Ishikawa (cell line): ENCODE measurements around the gene IWS1.

Experiments
- CEBPB ChIP-seq: IDR thresholded peaks from 2 replicates; pipeline ENCODE4 v1.6.1; 2012
- CREB1 ChIP-seq: IDR thresholded peaks from 2 replicates; pipeline ENCODE4 v1.6.1; 2012; ENCODE audit warnings: low read depth
- EGR1 ChIP-seq: IDR thresholded peaks from 2 replicates; pipeline ENCODE4 v1.6.1; 2012
- EP300 ChIP-seq: IDR thresholded peaks from 2 replicates; pipeline ENCODE4 v1.6.1; 2012; ENCODE audit warnings: borderline replicate concordance
- FOXM1 ChIP-seq: IDR thresholded peaks from 2 replicates; pipeline ENCODE4 v1.6.1; 2012; ENCODE audit warnings: low read depth, borderline replicate concordance
- NFIC ChIP-seq: IDR thresholded peaks from 2 replicates; pipeline ENCODE4 v1.6.1; 2012
- RAD21 ChIP-seq: IDR thresholded peaks from 2 replicates; pipeline ENCODE4 v1.6.1; 2012; ENCODE audit warnings: low read depth
- TAF1 ChIP-seq: IDR thresholded peaks from 2 replicates; pipeline ENCODE4 v1.6.1; 2012; ENCODE audit warnings: low read depth, mild to moderate bottlenecking
- TCF12 ChIP-seq: IDR thresholded peaks from 2 replicates; pipeline ENCODE4 v1.6.1; 2012; ENCODE audit warnings: low read depth
- TEAD4 ChIP-seq: IDR thresholded peaks from 2 replicates; pipeline ENCODE4 v1.6.1; 2012
- YY1 ChIP-seq: IDR thresholded peaks from 2 replicates; pipeline ENCODE4 v1.6.1; 2012; ENCODE audit warnings: low read depth
- ZBTB7A ChIP-seq: IDR thresholded peaks from 2 replicates; pipeline ENCODE4 v1.6.1; 2012; ENCODE audit warnings: low read depth
- TF ChIP-seq, protein P1 (sequence below): IDR thresholded peaks from 2 replicates; pipeline ENCODE4 v1.6.1; 2012; ENCODE audit warnings: low read depth, mild to moderate bottlenecking
- TF ChIP-seq, protein P2 (sequence below): IDR thresholded peaks from 2 replicates; pipeline ENCODE4 v1.6.1; 2012
- TF ChIP-seq, protein P3 (sequence below): IDR thresholded peaks from 2 replicates; pipeline ENCODE4 v1.6.1; 2012

Gene IWS1

DNA sequence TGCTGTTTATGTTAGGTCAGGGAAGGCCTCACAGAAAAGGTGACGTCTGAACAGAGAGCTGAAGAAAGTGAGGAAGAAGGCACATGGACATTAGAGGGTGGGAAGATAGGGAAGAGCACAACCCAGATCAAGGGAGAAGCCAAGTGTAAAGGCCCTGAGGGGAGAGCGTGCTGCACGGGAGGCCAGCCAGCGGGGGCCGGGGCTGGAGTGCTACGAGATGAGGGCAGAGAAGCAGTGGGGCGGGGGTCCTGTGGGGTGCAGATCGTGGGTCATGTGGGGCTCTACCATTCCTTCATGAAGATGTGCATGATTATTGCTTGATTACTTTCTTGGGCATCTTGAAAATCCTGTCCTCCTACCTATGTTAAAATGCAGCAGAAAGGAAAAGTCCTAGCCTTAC is 57.2 kb downstream of the IWS1 start:
- no peak for TF ChIP-seq TEAD4
- TF ChIP-seq RAD21: no peak
- TF ChIP-seq NFIC: no peak
- no peak for TF ChIP-seq TCF12
- TF ChIP-seq CREB1: no peak
- TF ChIP-seq, protein P1, sequence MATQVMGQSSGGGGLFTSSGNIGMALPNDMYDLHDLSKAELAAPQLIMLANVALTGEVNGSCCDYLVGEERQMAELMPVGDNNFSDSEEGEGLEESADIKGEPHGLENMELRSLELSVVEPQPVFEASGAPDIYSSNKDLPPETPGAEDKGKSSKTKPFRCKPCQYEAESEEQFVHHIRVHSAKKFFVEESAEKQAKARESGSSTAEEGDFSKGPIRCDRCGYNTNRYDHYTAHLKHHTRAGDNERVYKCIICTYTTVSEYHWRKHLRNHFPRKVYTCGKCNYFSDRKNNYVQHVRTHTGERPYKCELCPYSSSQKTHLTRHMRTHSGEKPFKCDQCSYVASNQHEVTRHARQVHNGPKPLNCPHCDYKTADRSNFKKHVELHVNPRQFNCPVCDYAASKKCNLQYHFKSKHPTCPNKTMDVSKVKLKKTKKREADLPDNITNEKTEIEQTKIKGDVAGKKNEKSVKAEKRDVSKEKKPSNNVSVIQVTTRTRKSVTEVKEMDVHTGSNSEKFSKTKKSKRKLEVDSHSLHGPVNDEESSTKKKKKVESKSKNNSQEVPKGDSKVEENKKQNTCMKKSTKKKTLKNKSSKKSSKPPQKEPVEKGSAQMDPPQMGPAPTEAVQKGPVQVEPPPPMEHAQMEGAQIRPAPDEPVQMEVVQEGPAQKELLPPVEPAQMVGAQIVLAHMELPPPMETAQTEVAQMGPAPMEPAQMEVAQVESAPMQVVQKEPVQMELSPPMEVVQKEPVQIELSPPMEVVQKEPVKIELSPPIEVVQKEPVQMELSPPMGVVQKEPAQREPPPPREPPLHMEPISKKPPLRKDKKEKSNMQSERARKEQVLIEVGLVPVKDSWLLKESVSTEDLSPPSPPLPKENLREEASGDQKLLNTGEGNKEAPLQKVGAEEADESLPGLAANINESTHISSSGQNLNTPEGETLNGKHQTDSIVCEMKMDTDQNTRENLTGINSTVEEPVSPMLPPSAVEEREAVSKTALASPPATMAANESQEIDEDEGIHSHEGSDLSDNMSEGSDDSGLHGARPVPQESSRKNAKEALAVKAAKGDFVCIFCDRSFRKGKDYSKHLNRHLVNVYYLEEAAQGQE: no peak
- TF ChIP-seq, protein P2, sequence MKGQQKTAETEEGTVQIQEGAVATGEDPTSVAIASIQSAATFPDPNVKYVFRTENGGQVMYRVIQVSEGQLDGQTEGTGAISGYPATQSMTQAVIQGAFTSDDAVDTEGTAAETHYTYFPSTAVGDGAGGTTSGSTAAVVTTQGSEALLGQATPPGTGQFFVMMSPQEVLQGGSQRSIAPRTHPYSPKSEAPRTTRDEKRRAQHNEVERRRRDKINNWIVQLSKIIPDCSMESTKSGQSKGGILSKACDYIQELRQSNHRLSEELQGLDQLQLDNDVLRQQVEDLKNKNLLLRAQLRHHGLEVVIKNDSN: no peak
- no peak for TF ChIP-seq CEBPB
- no peak for TF ChIP-seq FOXM1
- TF ChIP-seq YY1: no peak
- TF ChIP-seq TAF1: no peak
- no peak for TF ChIP-seq ZBTB7A
- TF ChIP-seq, protein P3, sequence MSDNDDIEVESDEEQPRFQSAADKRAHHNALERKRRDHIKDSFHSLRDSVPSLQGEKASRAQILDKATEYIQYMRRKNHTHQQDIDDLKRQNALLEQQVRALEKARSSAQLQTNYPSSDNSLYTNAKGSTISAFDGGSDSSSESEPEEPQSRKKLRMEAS: no peak
- no peak for TF ChIP-seq EGR1
- no peak for TF ChIP-seq EP300

DNA sequence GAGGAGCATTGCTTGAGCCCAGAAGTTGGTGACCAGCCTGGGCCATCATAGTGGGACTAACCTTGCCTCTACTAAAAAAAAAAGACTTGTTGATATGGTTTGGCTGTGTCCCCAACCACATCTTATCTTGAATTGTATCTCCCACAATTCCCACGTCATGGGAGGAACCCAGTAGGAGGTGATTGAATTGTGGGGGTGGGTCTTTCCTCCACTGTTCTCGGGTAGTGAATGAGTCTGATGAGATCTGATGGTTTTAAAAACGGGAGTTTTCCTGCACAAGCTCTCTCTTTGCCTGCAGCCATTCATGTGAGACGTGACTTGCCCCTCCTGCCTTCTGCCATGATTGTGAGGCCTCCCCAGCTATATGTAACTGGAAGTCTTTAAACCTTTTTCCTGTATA is 61.0 kb downstream of the IWS1 start:
- TF ChIP-seq ZBTB7A (no peak), EP300 (no peak), EGR1 (no peak), CREB1 (no peak), YY1 (no peak), NFIC (no peak), TEAD4 (no peak), TAF1 (no peak), CEBPB (no peak), TCF12 (no peak), FOXM1 (no peak)
- TF ChIP-seq, protein P2: no peak

DNA sequence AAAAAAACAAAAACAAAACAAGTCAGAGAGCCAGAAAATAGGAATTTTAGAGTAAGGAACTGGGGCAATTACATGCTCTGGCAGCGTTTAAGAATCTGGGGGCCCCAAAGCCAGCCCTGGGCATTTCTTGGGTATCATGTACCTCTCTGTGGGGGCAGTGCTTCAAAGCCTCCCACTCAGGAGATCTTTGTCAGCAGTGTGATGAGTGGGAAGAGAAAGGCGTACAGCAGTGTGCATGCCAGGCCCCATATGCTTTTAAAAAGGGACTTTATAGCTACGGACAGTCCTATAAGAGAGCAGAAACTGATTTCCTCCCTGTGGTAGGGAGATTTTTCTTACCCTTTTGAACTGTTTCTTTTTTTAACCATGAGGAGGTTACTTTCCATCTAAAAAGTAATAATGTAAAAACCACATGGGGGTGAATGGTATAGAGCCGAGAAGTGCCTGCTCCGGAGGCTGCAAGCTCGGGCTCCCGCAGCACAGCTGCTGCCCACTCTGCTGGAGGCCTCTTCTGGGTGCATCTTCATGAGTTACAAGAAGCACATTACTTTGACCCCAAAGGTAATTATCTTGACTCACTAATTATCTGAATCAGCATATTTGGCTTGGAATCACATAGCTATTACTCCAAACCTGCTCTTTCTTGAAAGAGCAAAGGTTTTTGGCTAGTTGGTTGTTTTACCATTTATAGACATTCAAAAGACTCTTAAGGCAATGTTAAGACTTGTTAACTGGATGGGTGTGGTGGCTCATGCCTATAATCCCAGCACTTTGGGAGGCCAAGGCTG is 61.6 kb downstream of the IWS1 start:
- TF ChIP-seq, protein P2: no peak
- TF ChIP-seq TAF1 (no peak), TEAD4 (no peak), EP300 (no peak), TCF12 (no peak)
- TF ChIP-seq, protein P1: no peak

DNA sequence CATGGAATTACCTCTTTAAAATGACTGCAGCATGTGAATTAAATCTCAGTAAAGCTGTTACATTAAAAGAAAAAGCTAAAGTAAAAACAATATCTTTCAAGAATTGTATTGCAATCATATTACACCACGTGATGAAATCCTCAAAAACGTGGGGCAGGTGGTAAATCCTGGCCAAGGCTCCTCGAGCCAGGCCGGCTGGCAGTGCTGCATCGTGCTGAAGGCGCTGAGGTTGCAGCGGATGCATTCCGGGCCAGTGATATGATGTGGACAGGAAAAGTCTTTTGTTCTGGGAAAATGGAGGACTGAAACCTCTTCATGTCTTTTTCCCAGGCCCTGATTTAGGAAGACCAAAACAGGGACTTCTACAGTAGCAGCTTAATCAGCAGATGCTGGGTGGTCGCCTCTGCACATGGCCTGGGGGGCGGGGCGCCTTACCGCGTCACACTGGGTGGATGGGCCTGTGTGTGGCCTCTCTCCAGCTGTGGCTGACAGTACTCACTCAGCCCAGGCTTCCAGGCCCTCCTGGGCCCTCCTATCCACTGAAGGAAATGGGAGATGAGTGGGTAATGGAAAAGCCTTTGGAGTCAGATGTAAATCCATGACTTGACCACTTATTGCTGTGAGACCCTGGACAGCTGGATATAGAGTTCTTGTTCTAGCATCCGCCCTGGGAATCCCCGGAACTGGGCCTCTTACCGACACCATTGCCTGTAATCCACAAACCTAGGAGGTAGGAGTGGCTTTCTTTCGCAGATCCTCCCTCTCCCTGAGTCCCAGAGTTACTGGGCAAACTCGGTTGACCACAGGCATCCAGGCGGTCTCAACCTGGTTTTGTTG is 62.9 kb downstream of the IWS1 start:
- TF ChIP-seq FOXM1 (no peak), CREB1 (no peak), TCF12 (no peak), YY1 (no peak), EP300 (no peak), ZBTB7A (no peak), TAF1 (no peak)
- TF ChIP-seq, protein P1: no peak
